Stomach (tissue), 9 donors: Measurements from ENCODE around the gene ANKS1A. TPM values are rescaled to one million over a fixed set of nuclear protein-coding genes. Genes with fewer than 3 reads are reported as not detected.
"Not testable (repeated sequence)": the region's sequence is repeated elsewhere in the genome, so short reads cannot be mapped to it uniquely, and the experiment has no call there.

Experiments used
- DNase-seq, 2 donors: peaks; one replicate each; pipeline versions ENCODE4 v3.0.0 to v3.0.0-alpha.2; 2013 to 2019
- H3K27ac ChIP-seq, 5 donors: fragments of 200-600 bp in 4 of 5; sonication (generic) in 4 of 5; one replicate each; pipeline ENCODE4 v1.5.1; 2013 to 2019; ENCODE audit warnings: mild to moderate bottlenecking in 1 of 5, moderate library complexity in 1 of 5
- H3K27me3 ChIP-seq, 3 donors: fragments of 200-600 bp; sonication (generic); one replicate each; pipeline ENCODE4 v1.5.1; 2017 to 2019; ENCODE audit warnings: mixed run types in 1 of 3
- H3K36me3 ChIP-seq, 4 donors: fragments of 200-600 bp; sonication (generic); 1 replicate in 3 of 4; 2 replicates in 1 of 4; pipeline ENCODE4 v1.5.1; 2016 to 2019
- H3K4me1 ChIP-seq, 4 donors: fragments of 200-600 bp; sonication (generic); one replicate each; pipeline ENCODE4 v1.5.1; 2016 to 2019
- H3K4me3 ChIP-seq, 4 donors: fragments of 200-600 bp; sonication (generic) in 3 of 4; one replicate each; pipeline ENCODE4 v1.5.1; 2016 to 2019; ENCODE audit warnings: mild to moderate bottlenecking in 1 of 4
- H3K9me3 ChIP-seq, 4 donors: fragments of 200-600 bp; sonication (generic); one replicate each; pipeline ENCODE4 v1.5.1; 2016 to 2019
- EP300 ChIP-seq: sonication (generic); formaldehyde crosslinking; IDR thresholded peaks from one replicate; pipeline ENCODE4 v1.6.1; 2017; ENCODE audit warnings: antibody characterized with exemption
- POLR2A ChIP-seq, 4 donors: fragments of 450-650 bp; IDR thresholded peaks; one replicate each; pipeline ENCODE4 v1.6.1; 2016; ENCODE audit warnings: antibody characterized with exemption in 4 of 4, control low read depth in 2 of 4, mild to moderate bottlenecking in 1 of 4, moderate library complexity in 1 of 4
- POLR2AphosphoS5 ChIP-seq, 3 donors: sonication (generic); formaldehyde crosslinking; IDR thresholded peaks; one replicate each; pipeline ENCODE4 v1.6.1; 2016; ENCODE audit warnings: antibody characterized with exemption in 3 of 3
- WGBS, 5 donors: extraction: QIAGEN DNeasy Blood & Tissue Kit in 3 of 5; methylation state at CpG; one replicate each; pipeline versions ENCODE4 v1.1.5 to v1.1.7; 2013 to 2018; 5-methylcytosine and 5-hydroxymethylcytosine counted together
- intact Hi-C: fragments of 100-400 bp; cut with DNase I; formaldehyde crosslinking; loops from one replicate; pipeline ENCODE4 v1.15.1; 2023; ENCODE audit warnings: low total_unique reads
- polyA plus RNA-seq, 3 donors: library from polyadenylated mRNA; stranded (reverse); fragments of 200-250 nt; gene quantifications; one replicate each; pipeline ENCODE4 v1.2.3, GENCODE V29; 2013
- total RNA-seq, 5 donors: library from RNA; depleted of rRNA; stranded (reverse); fragments of >200 nt; gene quantifications; one replicate each; pipeline versions ENCODE4 v1.1.0 to v1.2.3, GENCODE V29; 2014 to 2016
- TF ChIP-seq, protein P1 (sequence below), 7 experiments: fragments of 450-650 bp in 4 of 7; fragments of 200-600 bp in 3 of 7; sonication (generic) in 3 of 7; IDR thresholded peaks; one replicate each; pipeline ENCODE4 v1.5.1; 2016 to 2019; ENCODE audit warnings: antibody characterized with exemption in 7 of 7, control low read depth in 2 of 7, mild to moderate bottlenecking in 1 of 7
- donor health status: healthy with polysubstance abuse.
- donor health status: Bipolar disorder and iron deficiency.
- donor health status: healthy.

Gene ANKS1A
- total and polyA plus RNA-seq, 8 donors = 6.1 to 40.6 (median 21.5) TPM

DNA sequence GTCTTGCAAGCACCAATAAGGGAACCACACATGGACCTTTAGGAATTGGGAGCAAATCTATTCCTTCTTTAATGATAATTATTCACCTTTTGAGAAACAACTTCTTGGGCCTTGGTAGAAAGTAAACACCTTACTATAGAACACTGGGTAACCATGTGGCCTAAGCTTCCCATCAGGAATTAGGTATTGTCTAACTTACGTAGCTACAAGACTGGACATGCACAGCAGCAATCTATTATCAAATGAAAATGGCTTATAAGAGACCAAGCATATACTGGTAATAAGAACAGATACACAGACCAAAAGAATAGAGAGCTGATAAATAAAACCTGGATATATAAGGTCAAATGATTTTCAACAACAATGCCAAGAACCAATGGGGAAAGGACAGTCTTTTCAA, 235.3 kb downstream of the ANKS1A start:
- Histone ChIP-seq H3K4me3 (no peak overlapping the region), H3K27ac (no peak overlapping the region), H3K9me3 (peaks cover 0 to 4% (median 2%) of the 10 kb centered on the region in 4 donors), H3K27me3 (no peaks in the 10 kb centered on the region), H3K36me3 (no peaks in the 10 kb centered on the region), H3K4me1 (peaks cover 0 to 5% (median 0%) of the 10 kb centered on the region in 4 donors)
- no peak for DNase-seq
- 92 to 100% (median 98%) methylated on average over 1 of the region's 1 CpG for WGBS, 5 donors
- intact Hi-C loops = no loop called here
- TF ChIP-seq, protein P1, sequence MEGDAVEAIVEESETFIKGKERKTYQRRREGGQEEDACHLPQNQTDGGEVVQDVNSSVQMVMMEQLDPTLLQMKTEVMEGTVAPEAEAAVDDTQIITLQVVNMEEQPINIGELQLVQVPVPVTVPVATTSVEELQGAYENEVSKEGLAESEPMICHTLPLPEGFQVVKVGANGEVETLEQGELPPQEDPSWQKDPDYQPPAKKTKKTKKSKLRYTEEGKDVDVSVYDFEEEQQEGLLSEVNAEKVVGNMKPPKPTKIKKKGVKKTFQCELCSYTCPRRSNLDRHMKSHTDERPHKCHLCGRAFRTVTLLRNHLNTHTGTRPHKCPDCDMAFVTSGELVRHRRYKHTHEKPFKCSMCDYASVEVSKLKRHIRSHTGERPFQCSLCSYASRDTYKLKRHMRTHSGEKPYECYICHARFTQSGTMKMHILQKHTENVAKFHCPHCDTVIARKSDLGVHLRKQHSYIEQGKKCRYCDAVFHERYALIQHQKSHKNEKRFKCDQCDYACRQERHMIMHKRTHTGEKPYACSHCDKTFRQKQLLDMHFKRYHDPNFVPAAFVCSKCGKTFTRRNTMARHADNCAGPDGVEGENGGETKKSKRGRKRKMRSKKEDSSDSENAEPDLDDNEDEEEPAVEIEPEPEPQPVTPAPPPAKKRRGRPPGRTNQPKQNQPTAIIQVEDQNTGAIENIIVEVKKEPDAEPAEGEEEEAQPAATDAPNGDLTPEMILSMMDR (IDR thresholded peaks at IDR 0.05) = no peak
- TF ChIP-seq POLR2AphosphoS5 (IDR thresholded peaks at IDR 0.05) = no peak
- no peak for TF ChIP-seq EP300
- no peak for TF ChIP-seq POLR2A (IDR thresholded peaks at IDR 0.05)

DNA sequence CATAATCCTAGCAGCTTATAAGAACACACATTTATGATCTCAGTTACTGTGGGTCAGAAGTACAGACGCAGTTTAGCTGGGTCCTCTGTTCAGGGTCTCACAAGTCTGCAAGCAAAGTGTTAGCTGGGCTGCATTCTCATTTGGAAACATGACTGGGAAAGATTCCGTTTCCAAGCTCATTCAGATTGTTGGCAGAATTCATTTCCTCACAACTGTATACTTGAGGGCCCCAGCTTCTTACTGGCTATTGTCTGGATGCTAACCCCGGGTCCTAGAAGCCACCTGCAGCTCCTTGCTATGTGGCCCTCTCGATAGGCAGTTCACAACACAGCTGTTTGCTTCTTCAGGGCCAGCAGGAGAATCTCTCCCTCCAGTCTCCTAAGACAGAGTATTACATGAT, 239.0 kb downstream of the ANKS1A start:
- H3K27me3 ChIP-seq = no peaks in the 10 kb centered on the region
- no peaks in the 10 kb centered on the region for H3K36me3 ChIP-seq
- TF ChIP-seq, protein P1 (IDR thresholded peaks at IDR 0.05) = no peak
- TF ChIP-seq EP300 (no peak), POLR2AphosphoS5 (IDR thresholded peaks at IDR 0.05) (no peak), POLR2A (IDR thresholded peaks at IDR 0.05) (no peak)
- WGBS, 5 donors = 55 to 68% (median 66%) methylated on average over 4 of the region's 4 CpGs
- DNase-seq = no peak
- intact Hi-C loops = no loop called here
- H3K4me3 ChIP-seq = no peak overlapping the region
- H3K4me1 ChIP-seq = peaks cover 0 to 5% (median 0%) of the 10 kb centered on the region in 4 donors
- peaks cover 0 to under 1% (median 0%) of the 10 kb centered on the region in 4 donors for H3K9me3 ChIP-seq
- H3K27ac ChIP-seq = no peak overlapping the region

- no peak overlapping the region for H3K4me3 ChIP-seq
- 68 to 84% (median 81%) methylated on average over 3 of the region's 3 CpGs for WGBS, 5 donors
- no peaks in the 10 kb centered on the region for H3K9me3 ChIP-seq
- no peak overlapping the region for H3K27ac ChIP-seq
- H3K36me3 ChIP-seq = no peaks in the 10 kb centered on the region
- intact Hi-C loops = no loop called here
- TF ChIP-seq POLR2A (IDR thresholded peaks at IDR 0.05) = no peak
- TF ChIP-seq EP300 = no peak
- no peak for TF ChIP-seq POLR2AphosphoS5 (IDR thresholded peaks at IDR 0.05)
- TF ChIP-seq, protein P1 (IDR thresholded peaks at IDR 0.05) = no peak
- DNase-seq = no peak
- H3K4me1 ChIP-seq = peaks cover 0 to 5% (median 0%) of the 10 kb centered on the region in 4 donors
- no peaks in the 10 kb centered on the region for H3K27me3 ChIP-seq
These were observed 239.4 kb downstream of the ANKS1A start for GRCh38 chr6:35128496-35128895.

GRCh38 chr6:35136185-35136584, 247.1 kb downstream of the ANKS1A start:
- Histone ChIP-seq H3K9me3 (no peaks in the 10 kb centered on the region), H3K36me3 (no peaks in the 10 kb centered on the region), H3K27ac (no peak overlapping the region), H3K4me1 (peaks cover 6 to 21% (median 16%) of the 10 kb centered on the region in 4 donors), H3K4me3 (no peak overlapping the region), H3K27me3 (peaks cover 0 to 8% (median 6%) of the 10 kb centered on the region in 3 donors)
- no peak for TF ChIP-seq POLR2A (IDR thresholded peaks at IDR 0.05)
- TF ChIP-seq POLR2AphosphoS5 (IDR thresholded peaks at IDR 0.05) = no peak
- TF ChIP-seq, protein P1 (IDR thresholded peaks at IDR 0.05) = no peak
- TF ChIP-seq EP300 = no peak
- DNase-seq = no peak
- WGBS, 5 donors = 48 to 81% (median 62%) methylated on average over 3 to 4 of the region's 4 CpGs
- intact Hi-C loops = no loop called here

DNA sequence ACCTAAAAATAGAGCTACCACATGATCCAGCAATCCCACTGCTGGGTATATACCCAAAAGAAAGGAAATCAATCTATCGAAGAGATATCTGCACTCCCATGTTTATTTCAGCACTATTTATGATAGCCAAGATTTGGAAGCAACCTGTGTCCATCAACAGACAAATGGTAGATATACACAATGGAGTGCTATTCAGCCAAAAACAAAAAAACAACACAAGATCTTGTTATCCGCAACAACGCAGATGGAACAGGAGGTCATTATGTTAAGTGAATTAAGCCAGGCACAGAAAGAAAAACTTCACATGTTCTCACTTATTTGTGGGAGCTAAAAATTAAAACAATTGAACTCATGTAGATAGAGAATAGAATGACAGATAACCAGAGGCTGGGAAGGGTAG, 249.1 kb downstream of the ANKS1A start:
- H3K9me3 ChIP-seq, H3K4me3 ChIP-seq, DNase-seq, H3K36me3 ChIP-seq, H3K27ac ChIP-seq, intact Hi-C loops: not testable (repeated sequence)
- H3K27me3 ChIP-seq = peaks cover 0 to 13% (median 8%) of the 10 kb centered on the region in 3 donors
- peaks cover 9 to 25% (median 20%) of the 10 kb centered on the region in 4 donors for H3K4me1 ChIP-seq
- 63 to 73% (median 66%) methylated on average over 3 of the region's 3 CpGs for WGBS, 5 donors
